HG03045 (cell line): ENCODE measurements around the gene TNN.
A peak's percentile ranks its signal among the peaks of the same experiment; 100 is the strongest.

ENCODE experiments used
- ATAC-seq: cut with Tn5 transposase; IDR thresholded peaks from one replicate; pipeline ENCODE4 v1.9.1; 2021; ENCODE audit warnings: mild to moderate bottlenecking, moderate library complexity; ENCODE audit not compliant: unreplicated experiment

TNN gene

GRCh38 chr1:175172503-175172902, 104.9 kb downstream of the TNN start:
- ATAC-seq = no peak

- no peak for ATAC-seq
Measured at GRCh38 chr1:175173531-175173930, 105.9 kb downstream of the TNN start.

- no peak for ATAC-seq
Measured at GRCh38 chr1:175174309-175175102, 106.9 kb downstream of the TNN start.

GRCh38 chr1:175176246-175176645, 108.6 kb downstream of the TNN start:
- no peak for ATAC-seq

- no peak for ATAC-seq
Measured at GRCh38 chr1:175178056-175178455, 110.4 kb downstream of the TNN start.

GRCh38 chr1:175178456-175178855, 110.8 kb downstream of the TNN start:
- ATAC-seq = no peak

- ATAC-seq = no peak
Measured at GRCh38 chr1:175179837-175180590, 112.4 kb downstream of the TNN start.

GRCh38 chr1:175182201-175182746, 114.6 kb downstream of the TNN start:
- no peak for ATAC-seq

- no peak for ATAC-seq
Measured at GRCh38 chr1:175183586-175183985, 116.0 kb downstream of the TNN start.

- ATAC-seq = no peak
Measured at GRCh38 chr1:175185903-175186302, 118.3 kb downstream of the TNN start.

- no peak for ATAC-seq
Measured at GRCh38 chr1:175186433-175187160, 119.0 kb downstream of the TNN start.

GRCh38 chr1:175188936-175189335, 121.3 kb downstream of the TNN start:
- ATAC-seq = peak; percentile 53

- ATAC-seq = no peak
Measured at GRCh38 chr1:175191659-175192058, 124.0 kb downstream of the TNN start.

- no peak for ATAC-seq
Measured at GRCh38 chr1:175192111-175192629, 124.5 kb downstream of the TNN start.

- peak; percentile 56 for ATAC-seq
Measured at GRCh38 chr1:175192630-175193526, 125.2 kb downstream of the TNN start, which contains the start of gene KIAA0040. Gene KIAA0040, minus strand, starts transcription at chr1:175192776. Its CDS starts 31,763 bp downstream, at chr1:175161013.

GRCh38 chr1:175193527-175193910, 125.9 kb downstream of the TNN start:
- no peak for ATAC-seq

- no peak for ATAC-seq
Measured at GRCh38 chr1:175195281-175195680, 127.6 kb downstream of the TNN start.

GRCh38 chr1:175195798-175196197, 128.2 kb downstream of the TNN start:
- no peak for ATAC-seq

GRCh38 chr1:175197531-175197930, 129.9 kb downstream of the TNN start:
- no peak for ATAC-seq
